Heart left ventricle (tissue), 13 donors: ENCODE results near the gene ABCA7.

Source experiments
- CTCF ChIP-seq, 12 donors: fragments of 200-600 bp; sonication (generic) in 4 of 12; IDR thresholded peaks; one replicate each; pipeline versions ENCODE4 v1.5.0 to v1.8.0; 2018 to 2022; ENCODE audit warnings: antibody characterized with exemption in 12 of 12, mild to moderate bottlenecking in 5 of 12
- POLR2A ChIP-seq, 2 donors: fragments of 450-650 bp; IDR thresholded peaks; one replicate each; pipeline ENCODE4 v1.6.1; 2017; ENCODE audit warnings: antibody characterized with exemption in 2 of 2, mild to moderate bottlenecking in 2 of 2, moderate library complexity in 2 of 2
- donor health status: ischemic (EF 13 %, LVEDD 7.1; RV severe dilation, severe dysfunction).
- donor health status: DM: no; HTN: yes; CAD: no.
- donor health status: DM: no; HTN: no; CAD: no.
- donor health status: ischemic (EF 25% LVEDD 6.9; RV normal size, moderate dysfunction).
- donor health status: ischemic (EF 25% LVEDD 5.7; RV mildly dilated, moderate dysfunction).
- donor health status: ischemic (EF 35%, LVEDD 5.7; RV mildly dilated, moderate dysfunction).
- donor health status: nonischemic (EF 11% LVEDD 7.7; RV severe dilation, severe dysfunction).
- donor health status: DM: yes; HTN: yes; CAD: no.
- donor health status: PGD.
- donor health status: ischemic (EF 29% LVEDD 5.4; RV normal size, mild dysfunction).
- donor health status: nonischemic (EF 23%, LVEDD 6.1; RV moderate dilation, normal function).

GRCh38 chr19:1093330-1093729 lies 53.4 kb downstream of the ABCA7 start:
- TF ChIP-seq CTCF (IDR thresholded peaks at IDR 0.05) (no peak), POLR2A (IDR thresholded peaks at IDR 0.05) (no peak)
